Trophoblast cell (in vitro differentiated cells and primary cell): ENCODE data around the gene GDF11.

Experiments used
- DNase-seq, 2 donors: peaks; one replicate each; pipeline ENCODE4 v3.0.0-alpha.2; 2016
- H2AFZ ChIP-seq: 2 replicates; pipeline ENCODE4 v1.6.1; 2013; ENCODE audit warnings: low read length, moderate library complexity, mild to moderate bottlenecking; ENCODE audit not compliant: insufficient read depth, poor library complexity
- H2AK5ac ChIP-seq: 2 replicates; pipeline ENCODE4 v1.6.1; 2013; ENCODE audit warnings: mild to moderate bottlenecking, low read length
- H2BK120ac ChIP-seq: 2 replicates; pipeline ENCODE4 v1.6.1; 2013; ENCODE audit warnings: low read length, mild to moderate bottlenecking, moderate library complexity; ENCODE audit not compliant: insufficient read depth, poor library complexity
- H2BK12ac ChIP-seq: 2 replicates; pipeline ENCODE4 v1.6.1; 2013; ENCODE audit warnings: mild to moderate bottlenecking, low read length, moderate library complexity
- H2BK5ac ChIP-seq: 2 replicates; pipeline ENCODE4 v1.6.1; 2013; ENCODE audit warnings: low read length, low read depth, moderate library complexity, mild to moderate bottlenecking; ENCODE audit not compliant: poor library complexity
- H3K14ac ChIP-seq: 2 replicates; pipeline ENCODE4 v1.6.1; 2013; ENCODE audit warnings: mild to moderate bottlenecking, low read length
- H3K18ac ChIP-seq: 2 replicates; pipeline ENCODE4 v1.6.1; 2013; ENCODE audit warnings: mild to moderate bottlenecking, low read length
- H3K23ac ChIP-seq: 2 replicates; pipeline ENCODE4 v1.6.1; 2013; ENCODE audit warnings: low read length
- H3K27ac ChIP-seq: 2 replicates; pipeline ENCODE4 v1.5.1; 2013; ENCODE audit warnings: low read depth, mild to moderate bottlenecking, inconsistent platforms, low read length, moderate library complexity
- H3K27me3 ChIP-seq: 2 replicates; pipeline ENCODE4 v1.6.1; 2013; ENCODE audit warnings: inconsistent platforms, mild to moderate bottlenecking, low read length, moderate library complexity; ENCODE audit not compliant: insufficient read depth
- H3K36me3 ChIP-seq, 2 experiments: 1 replicate in 1 of 2; 2 replicates in 1 of 2; pipeline ENCODE4 v1.6.1; 2013; ENCODE audit warnings: low read length in 2 of 2, mild to moderate bottlenecking in 2 of 2, moderate library complexity in 1 of 2; ENCODE audit not compliant: insufficient read depth in 2 of 2, control insufficient read depth in 1 of 2
- H3K4ac ChIP-seq: 2 replicates; pipeline ENCODE4 v1.6.1; 2013; ENCODE audit warnings: low read depth, mild to moderate bottlenecking, low read length, moderate library complexity
- H3K4me1 ChIP-seq, 2 experiments: 1 replicate in 1 of 2; 2 replicates in 1 of 2; pipeline ENCODE4 v1.6.1; 2013; ENCODE audit warnings: low read length in 2 of 2, mild to moderate bottlenecking in 2 of 2, moderate library complexity in 1 of 2; ENCODE audit not compliant: insufficient read depth in 2 of 2, control insufficient read depth in 1 of 2
- H3K4me2 ChIP-seq: 2 replicates; pipeline ENCODE4 v1.6.1; 2013; ENCODE audit warnings: inconsistent platforms, mild to moderate bottlenecking, low read length, moderate library complexity
- H3K4me3 ChIP-seq: 2 replicates; pipeline ENCODE4 v1.5.1; 2013; ENCODE audit warnings: mild to moderate bottlenecking, low read depth, low read length, inconsistent platforms
- H3K79me1 ChIP-seq: one replicate; pipeline ENCODE4 v1.6.1; 2013; ENCODE audit warnings: low read length
- H3K79me2 ChIP-seq: 2 replicates; pipeline ENCODE4 v1.6.1; 2013; ENCODE audit warnings: low read length, mild to moderate bottlenecking; ENCODE audit not compliant: control insufficient read depth, insufficient read depth, poor library complexity
- H3K9ac ChIP-seq: 2 replicates; pipeline ENCODE4 v1.6.1; 2013; ENCODE audit warnings: mild to moderate bottlenecking, low read length
- H3K9me3 ChIP-seq: 2 replicates; pipeline ENCODE4 v1.6.1; 2013; ENCODE audit warnings: low read depth, mild to moderate bottlenecking, control low read depth, inconsistent platforms, low read length; ENCODE audit not compliant: insufficient read depth
- H4K12ac ChIP-seq: 2 replicates; pipeline ENCODE4 v1.6.1; 2013; ENCODE audit warnings: low read depth, mild to moderate bottlenecking, low read length, moderate library complexity
- H4K8ac ChIP-seq: 2 replicates; pipeline ENCODE4 v1.6.1; 2013; ENCODE audit warnings: low read depth, mild to moderate bottlenecking, low read length, moderate library complexity
- H4K91ac ChIP-seq: one replicate; pipeline ENCODE4 v1.6.1; 2013; ENCODE audit warnings: low read depth, mild to moderate bottlenecking, low read length, moderate library complexity
- WGBS: extraction: QIAGEN DNeasy Blood & Tissue Kit; methylation state at CpG from one replicate; pipeline ENCODE4 v1.1.7; 2013; ENCODE audit warnings: missing lambda C conversion rate; ENCODE audit not compliant: insufficient read length, insufficient coverage; ENCODE audit errors: extremely low coverage; 5-methylcytosine and 5-hydroxymethylcytosine counted together

GDF11 gene

DNA sequence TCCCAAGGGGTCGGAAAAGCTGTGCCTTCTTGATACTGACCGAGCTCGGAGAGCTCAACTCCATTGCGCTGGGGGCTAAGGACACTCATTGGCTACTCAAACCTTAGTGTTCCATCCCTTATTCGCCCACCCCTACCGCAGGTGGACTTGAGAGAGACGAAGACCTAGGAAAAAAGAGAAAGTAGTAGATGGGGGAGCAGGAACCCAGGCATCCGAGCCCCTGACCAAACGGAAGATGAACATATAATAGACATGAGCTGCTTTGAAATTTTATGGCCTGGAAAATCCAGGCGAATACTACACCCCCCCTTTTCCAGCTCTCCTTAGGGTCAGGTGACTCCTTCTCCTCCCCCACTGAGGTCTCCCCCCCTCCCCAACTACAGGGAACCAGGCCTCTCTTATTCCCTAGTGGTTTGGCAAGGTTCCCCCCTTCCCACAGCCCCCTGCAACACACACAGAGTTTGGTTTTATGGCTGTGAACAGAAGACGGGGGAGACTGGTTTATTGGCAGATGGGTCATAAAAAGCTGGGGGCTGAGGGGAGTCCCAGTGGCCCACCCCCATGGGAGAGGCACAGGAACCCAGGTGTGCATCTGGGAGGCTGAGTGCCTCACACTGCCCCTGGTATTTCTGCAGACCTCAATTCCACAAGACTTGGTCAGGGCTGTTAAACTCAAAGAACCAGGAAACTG is 1.6 kb downstream of the GDF11 start:
- peak overlapping the region; percentile 68 for H3K18ac ChIP-seq
- no peaks in the 10 kb centered on the region for H3K27me3 ChIP-seq
- peaks cover 9% of the 10 kb centered on the region for H3K79me2 ChIP-seq
- H2AK5ac ChIP-seq: peak overlapping the region; percentile 12
- peak overlapping the region; percentile 53 for H4K8ac ChIP-seq
- H2AFZ ChIP-seq: peak overlapping the region; percentile 3
- no peaks in the 10 kb centered on the region for H3K9me3 ChIP-seq
- H2BK120ac ChIP-seq: no peak overlapping the region
- peaks cover 3 to 8% of the 10 kb centered on the region in 2 experiments for H3K36me3 ChIP-seq
- peak overlapping the region; percentile 73 for H3K14ac ChIP-seq
- H3K79me1 ChIP-seq: peaks cover 14% of the 10 kb centered on the region
- H3K23ac ChIP-seq: peak overlapping the region; percentile 2
- no peak overlapping the region for H4K91ac ChIP-seq
- peak overlapping the region; percentile 42 for H3K9ac ChIP-seq
- H3K4me3 ChIP-seq: peak overlapping the region; percentile 76
- WGBS: no CpG with 5 or more reads among the region's 11 CpGs
- H3K4me1 ChIP-seq: peaks cover 18 to 27% of the 10 kb centered on the region in 2 experiments
- H3K4me2 ChIP-seq: peak overlapping the region; percentile 96
- H2BK12ac ChIP-seq: peak overlapping the region; percentile 42
- no peak overlapping the region for H4K12ac ChIP-seq
- peak overlapping the region; percentile 52 for H3K4ac ChIP-seq
- H2BK5ac ChIP-seq: peak overlapping the region; percentile 31
- DNase-seq: no peak
- no peak overlapping the region for H3K27ac ChIP-seq

DNA sequence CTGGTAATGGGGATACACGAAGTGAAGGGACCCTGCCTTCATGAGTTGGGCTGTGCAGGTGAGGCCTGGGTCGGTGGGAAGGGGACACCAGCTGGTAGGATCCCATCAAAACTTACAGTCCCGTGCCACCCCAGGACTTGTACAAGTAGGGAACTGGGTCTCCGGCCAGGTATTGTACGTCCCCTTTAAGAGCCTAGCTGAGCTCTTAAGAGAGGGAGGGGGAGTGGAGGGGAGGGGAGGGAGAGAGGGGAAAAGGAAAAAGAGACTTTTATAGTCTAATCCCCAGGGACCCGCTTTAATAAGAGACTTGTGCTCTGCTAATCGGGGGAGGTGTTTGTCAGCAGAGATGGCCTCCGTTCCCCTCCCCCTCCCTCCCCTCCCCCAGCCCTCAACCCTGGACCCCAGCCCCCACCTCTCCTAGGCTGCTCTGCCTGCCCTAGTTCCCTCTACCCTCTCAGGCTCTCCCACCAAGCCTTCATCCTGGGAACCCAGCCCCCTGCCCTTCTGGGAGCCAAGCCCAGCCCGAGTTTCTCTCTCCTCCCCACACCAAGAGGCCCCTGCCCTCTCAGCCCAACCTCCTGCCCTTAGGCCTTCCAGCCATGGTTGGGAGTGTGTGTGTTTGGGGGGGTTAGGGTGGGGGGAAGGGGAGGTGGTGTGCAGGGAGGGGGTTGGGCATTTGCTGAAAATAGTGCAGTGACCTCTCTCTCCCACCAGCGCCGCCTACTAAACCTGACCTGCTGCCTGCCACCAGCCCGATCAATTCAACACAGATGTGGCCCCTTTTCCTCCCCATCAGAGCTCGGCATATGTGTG is 2.6 kb downstream of the GDF11 start:
- H3K9me3 ChIP-seq: no peaks in the 10 kb centered on the region
- H3K4me1 ChIP-seq: peaks cover 18 to 27% of the 10 kb centered on the region in 2 experiments
- H3K14ac ChIP-seq: peak overlapping the region; percentile 5
- no peak overlapping the region for H2AFZ ChIP-seq
- peaks cover 9% of the 10 kb centered on the region for H3K79me2 ChIP-seq
- peak overlapping the region; percentile 96 for H3K4me2 ChIP-seq
- no peak for DNase-seq
- no peak overlapping the region for H3K4me3 ChIP-seq
- H2AK5ac ChIP-seq: peak overlapping the region; percentile 11
- H3K79me1 ChIP-seq: peaks cover 14% of the 10 kb centered on the region
- H3K9ac ChIP-seq: no peak overlapping the region
- WGBS: no CpG with 5 or more reads among the region's 13 CpGs
- no peak overlapping the region for H4K12ac ChIP-seq
- H2BK120ac ChIP-seq: peak overlapping the region; percentile 47
- peak overlapping the region; percentile 10 for H4K8ac ChIP-seq
- H3K18ac ChIP-seq: no peak overlapping the region
- H3K23ac ChIP-seq: no peak overlapping the region
- H4K91ac ChIP-seq: peak overlapping the region; percentile 23
- peak overlapping the region; percentile 5 for H2BK5ac ChIP-seq
- H3K27ac ChIP-seq: peak overlapping the region; percentile 56
- no peaks in the 10 kb centered on the region for H3K27me3 ChIP-seq
- peaks cover 7 to 16% of the 10 kb centered on the region in 2 experiments for H3K36me3 ChIP-seq
- no peak overlapping the region for H3K4ac ChIP-seq
- H2BK12ac ChIP-seq: peak overlapping the region; percentile 5

GRCh38 chr12:55746174-55746912 is 3.4 kb downstream of the GDF11 start:
- Histone ChIP-seq H3K4ac (no peak overlapping the region), H3K14ac (no peak overlapping the region), H3K79me1 (peaks cover 14% of the 10 kb centered on the region), H4K12ac (no peak overlapping the region), H3K27ac (peak overlapping the region; percentile 22), H3K9ac (no peak overlapping the region), H3K27me3 (no peaks in the 10 kb centered on the region), H3K9me3 (no peaks in the 10 kb centered on the region), H3K18ac (no peak overlapping the region), H3K23ac (no peak overlapping the region), H2AK5ac (no peak overlapping the region), H4K8ac (no peak overlapping the region), H2BK12ac (no peak overlapping the region), H2AFZ (no peak overlapping the region), H2BK5ac (no peak overlapping the region), H2BK120ac (no peak overlapping the region), H4K91ac (no peak overlapping the region), H3K4me3 (no peak overlapping the region), H3K4me2 (peak overlapping the region; percentile 55), H3K79me2 (peaks cover 9% of the 10 kb centered on the region), H3K36me3 (peaks cover 7 to 21% of the 10 kb centered on the region in 2 experiments), H3K4me1 (peaks cover 18 to 27% of the 10 kb centered on the region in 2 experiments)
- WGBS: no CpG with 5 or more reads among the region's 3 CpGs
- no peak for DNase-seq

DNA sequence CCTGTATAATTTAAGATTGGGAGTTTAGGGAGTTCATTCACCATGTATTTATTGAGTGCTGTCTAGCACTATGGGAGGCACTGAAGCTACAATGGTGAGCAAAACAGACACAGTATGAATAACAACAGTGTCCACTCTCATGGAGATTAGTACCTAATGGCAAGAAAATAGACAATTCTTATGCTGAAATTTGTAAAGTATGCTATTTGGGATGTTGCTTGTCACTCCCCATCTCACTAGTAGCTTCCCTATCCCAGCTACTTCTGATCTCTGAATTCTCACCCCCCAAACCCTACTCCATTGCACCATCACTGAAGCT is 4.0 kb downstream of the GDF11 start:
- Histone ChIP-seq H2AFZ (no peak overlapping the region), H3K79me1 (peaks cover 14% of the 10 kb centered on the region)

More for the DNA sequence above, 4.0 kb downstream of the GDF11 start:
- peaks cover 9% of the 10 kb centered on the region for H3K79me2 ChIP-seq
- no peak overlapping the region for H2BK120ac ChIP-seq
- H3K18ac ChIP-seq: no peak overlapping the region
- no peak overlapping the region for H2BK5ac ChIP-seq
- no peak for DNase-seq
- H3K27me3 ChIP-seq: no peaks in the 10 kb centered on the region
- no peak overlapping the region for H4K12ac ChIP-seq
- no peak overlapping the region for H2AK5ac ChIP-seq
- H4K8ac ChIP-seq: no peak overlapping the region
- no peak overlapping the region for H3K23ac ChIP-seq
- H3K27ac ChIP-seq: no peak overlapping the region
- peaks cover 7 to 26% of the 10 kb centered on the region in 2 experiments for H3K36me3 ChIP-seq
- no peak overlapping the region for H3K4me2 ChIP-seq
- H3K4ac ChIP-seq: no peak overlapping the region
- H3K4me1 ChIP-seq: peaks cover 18 to 25% of the 10 kb centered on the region in 2 experiments
- H3K4me3 ChIP-seq: no peak overlapping the region
- H2BK12ac ChIP-seq: no peak overlapping the region
- H3K14ac ChIP-seq: no peak overlapping the region
- H3K9me3 ChIP-seq: no peaks in the 10 kb centered on the region
- no peak overlapping the region for H4K91ac ChIP-seq
- H3K9ac ChIP-seq: no peak overlapping the region
